NCI-H2196 (cell line): ENCODE data around the gene PAQR3.
"Not testable (repeated sequence)": the region's sequence is repeated elsewhere in the genome, so short reads cannot be mapped to it uniquely, and the experiment has no call there.

Source experiments
- DNase-seq: peaks from one replicate; lab custom pipeline; 2025; ENCODE audit not compliant: unreplicated experiment; lab: John Stamatoyannopoulos, UW

Gene PAQR3

GRCh38 chr4:78928835-78929234 lies 10.4 kb downstream of the PAQR3 start:
- DNase-seq = no peak

- no peak for DNase-seq
These were observed 12.4 kb downstream of the PAQR3 start for GRCh38 chr4:78926826-78927225.

GRCh38 chr4:78923464-78924312 lies 15.6 kb downstream of the PAQR3 start:
- no peak for DNase-seq

GRCh38 chr4:78922207-78922606 lies 17.0 kb downstream of the PAQR3 start:
- DNase-seq = no peak

- DNase-seq = no peak
These were observed 28.6 kb downstream of the PAQR3 start for GRCh38 chr4:78910612-78911011.

GRCh38 chr4:78908974-78909373 lies 30.3 kb downstream of the PAQR3 start:
- not testable (repeated sequence) for DNase-seq

- no peak for DNase-seq
These were observed 31.6 kb downstream of the PAQR3 start for GRCh38 chr4:78907638-78908037.

GRCh38 chr4:78904143-78904542 lies 35.1 kb downstream of the PAQR3 start:
- DNase-seq = no peak

- no peak for DNase-seq
These were observed 36.9 kb downstream of the PAQR3 start for GRCh38 chr4:78902298-78902697.

GRCh38 chr4:78901882-78902281 lies 37.4 kb downstream of the PAQR3 start:
- no peak for DNase-seq

- no peak for DNase-seq
These were observed 39.9 kb downstream of the PAQR3 start for GRCh38 chr4:78899302-78899701.

GRCh38 chr4:78889955-78890354 lies 49.3 kb downstream of the PAQR3 start:
- DNase-seq = no peak

GRCh38 chr4:78885598-78885997 lies 53.6 kb downstream of the PAQR3 start:
- DNase-seq = no peak

GRCh38 chr4:78880874-78881492 lies 58.3 kb downstream of the PAQR3 start:
- no peak for DNase-seq

GRCh38 chr4:78878031-78878430 lies 61.2 kb downstream of the PAQR3 start:
- no peak for DNase-seq

GRCh38 chr4:78876568-78877320 lies 62.5 kb downstream of the PAQR3 start:
- DNase-seq = no peak

- no peak for DNase-seq
These were observed 69.2 kb downstream of the PAQR3 start for GRCh38 chr4:78870056-78870455.

- DNase-seq = not testable (repeated sequence)
These were observed 70.5 kb downstream of the PAQR3 start for GRCh38 chr4:78868712-78869111.

GRCh38 chr4:78865451-78865850 lies 73.8 kb downstream of the PAQR3 start:
- DNase-seq = no peak

- DNase-seq = peak; percentile 42
These were observed 74.7 kb downstream of the PAQR3 start for GRCh38 chr4:78864405-78865024.

GRCh38 chr4:78863991-78864390 lies 75.2 kb downstream of the PAQR3 start:
- no peak for DNase-seq
